Measurements from ENCODE around the gene ARRDC5. TPM values are rescaled to one million over a fixed set of nuclear protein-coding genes. Genes with fewer than 3 reads are reported as not detected.
"Not testable (repeated sequence)": the region's sequence is repeated elsewhere in the genome, so short reads cannot be mapped to it uniquely, and the experiment has no call there.

ARRDC5 gene
- total RNA-seq, 1 experiment from 2014 or later = not detected

DNA sequence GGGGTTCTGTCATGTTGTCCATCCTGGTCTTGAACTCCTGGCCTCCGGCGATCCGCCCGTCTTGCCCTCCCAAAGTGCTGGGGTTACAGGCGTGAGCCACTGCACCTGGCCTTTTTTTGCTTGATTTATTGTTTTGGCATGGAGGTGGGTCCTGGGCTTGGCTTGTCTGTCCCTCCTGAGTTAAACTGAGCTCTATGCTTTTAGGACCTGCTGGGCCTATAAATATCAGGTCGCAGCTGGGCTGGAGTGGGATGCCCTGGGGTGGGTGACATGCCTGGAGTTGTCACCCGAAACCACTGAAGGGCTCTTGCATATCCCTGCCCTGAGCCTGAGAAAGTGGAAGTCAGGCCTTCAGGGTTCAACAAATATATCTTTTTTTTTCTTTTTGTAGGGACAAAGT, 5.5 kb downstream of the ARRDC5 start:
- Histone ChIP-seq H3K27ac (ENCODE audit: low read depth, low read length, poor library complexity, severe bottlenecking) (no peak overlapping the region), H3K4me1 (ENCODE audit: insufficient read depth, low read length, poor library complexity, severe bottlenecking) (no peaks in the 10 kb centered on the region), H3K9me3 (ENCODE audit: low read depth, low read length, poor library complexity, severe bottlenecking) (no peaks in the 10 kb centered on the region), H3K4me3 (ENCODE audit: low read depth, low read length, poor library complexity, severe bottlenecking) (no peak overlapping the region), H3K36me3 (ENCODE audit: insufficient read depth, low read length, poor library complexity, severe bottlenecking) (no peaks in the 10 kb centered on the region), H3K27me3 (replicated peaks; ENCODE audit: insufficient read depth, low read depth, low read length, poor library complexity) (no peaks in the 10 kb centered on the region)
- DNase-seq (ENCODE audit: low spot score) = no peak
- intact Hi-C loops (cut with micrococcal nuclease; ENCODE audit: unreplicated experiment) = no loop called here
- TF ChIP-seq EZH2 (IDR thresholded peaks at IDR 0.05; ENCODE audit: borderline replicate concordance, low read depth, low read length, poor library complexity, severe bottlenecking) = no peak
- TF ChIP-seq, protein P1, sequence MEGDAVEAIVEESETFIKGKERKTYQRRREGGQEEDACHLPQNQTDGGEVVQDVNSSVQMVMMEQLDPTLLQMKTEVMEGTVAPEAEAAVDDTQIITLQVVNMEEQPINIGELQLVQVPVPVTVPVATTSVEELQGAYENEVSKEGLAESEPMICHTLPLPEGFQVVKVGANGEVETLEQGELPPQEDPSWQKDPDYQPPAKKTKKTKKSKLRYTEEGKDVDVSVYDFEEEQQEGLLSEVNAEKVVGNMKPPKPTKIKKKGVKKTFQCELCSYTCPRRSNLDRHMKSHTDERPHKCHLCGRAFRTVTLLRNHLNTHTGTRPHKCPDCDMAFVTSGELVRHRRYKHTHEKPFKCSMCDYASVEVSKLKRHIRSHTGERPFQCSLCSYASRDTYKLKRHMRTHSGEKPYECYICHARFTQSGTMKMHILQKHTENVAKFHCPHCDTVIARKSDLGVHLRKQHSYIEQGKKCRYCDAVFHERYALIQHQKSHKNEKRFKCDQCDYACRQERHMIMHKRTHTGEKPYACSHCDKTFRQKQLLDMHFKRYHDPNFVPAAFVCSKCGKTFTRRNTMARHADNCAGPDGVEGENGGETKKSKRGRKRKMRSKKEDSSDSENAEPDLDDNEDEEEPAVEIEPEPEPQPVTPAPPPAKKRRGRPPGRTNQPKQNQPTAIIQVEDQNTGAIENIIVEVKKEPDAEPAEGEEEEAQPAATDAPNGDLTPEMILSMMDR (conservative IDR thresholded peaks at IDR 0.05; ENCODE audit: low read depth, low read length) = no peak
- CTCF ChIA-PET = interaction anchor here (0.7 kb wide), 1 partner anchor 11 kb away, joined by 3 read pairs; no protein-coding TSS in a partner anchor
- BruUV-seq (replicated peaks) = no TSS peak
- POLR2A ChIA-PET (ENCODE audit: low non-redundant PET) = no interaction called here

- no peak overlapping the region for H3K4me3 ChIP-seq (ENCODE audit: low read depth, low read length, poor library complexity, severe bottlenecking)
- no peaks in the 10 kb centered on the region for H3K4me1 ChIP-seq (ENCODE audit: insufficient read depth, low read length, poor library complexity, severe bottlenecking)
- H3K27me3 ChIP-seq (replicated peaks; ENCODE audit: insufficient read depth, low read depth, low read length, poor library complexity) = no peaks in the 10 kb centered on the region
- BruUV-seq (replicated peaks) = no TSS peak
- H3K27ac ChIP-seq (ENCODE audit: low read depth, low read length, poor library complexity, severe bottlenecking) = no peak overlapping the region
- H3K9me3 ChIP-seq (ENCODE audit: low read depth, low read length, poor library complexity, severe bottlenecking) = no peaks in the 10 kb centered on the region
- no peak for DNase-seq (ENCODE audit: low spot score)
- H3K36me3 ChIP-seq (ENCODE audit: insufficient read depth, low read length, poor library complexity, severe bottlenecking) = no peaks in the 10 kb centered on the region
- no peak for TF ChIP-seq EZH2 (IDR thresholded peaks at IDR 0.05; ENCODE audit: borderline replicate concordance, low read depth, low read length, poor library complexity, severe bottlenecking)
- TF ChIP-seq, protein P1 (conservative IDR thresholded peaks at IDR 0.05; ENCODE audit: low read depth, low read length) = no peak
- ChIA-PET CTCF (no interaction called here), POLR2A (ENCODE audit: low non-redundant PET) (no interaction called here)
- intact Hi-C loops (cut with micrococcal nuclease; ENCODE audit: unreplicated experiment) = no loop called here
Measured at GRCh38 chr19:4896372-4896771, 6.3 kb downstream of the ARRDC5 start.

- H3K27ac ChIP-seq (ENCODE audit: low read depth, low read length, poor library complexity, severe bottlenecking); CTCF ChIA-PET; H3K9me3 ChIP-seq (ENCODE audit: low read depth, low read length, poor library complexity, severe bottlenecking); H3K27me3 ChIP-seq (replicated peaks; ENCODE audit: insufficient read depth, low read depth, low read length, poor library complexity); H3K4me1 ChIP-seq (ENCODE audit: insufficient read depth, low read length, poor library complexity, severe bottlenecking); H3K36me3 ChIP-seq (ENCODE audit: insufficient read depth, low read length, poor library complexity, severe bottlenecking); H3K4me3 ChIP-seq (ENCODE audit: low read depth, low read length, poor library complexity, severe bottlenecking); intact Hi-C loops (cut with micrococcal nuclease; ENCODE audit: unreplicated experiment); BruUV-seq (replicated peaks); DNase-seq (ENCODE audit: low spot score): not testable (repeated sequence)
- POLR2A ChIA-PET (ENCODE audit: low non-redundant PET) = interaction anchor here (0.6 kb wide), 1 partner anchor 22 kb away, joined by 5 read pairs; no protein-coding TSS in a partner anchor
Measured at GRCh38 chr19:4892962-4893361, 9.7 kb downstream of the ARRDC5 start.

- DNase-seq (ENCODE audit: low spot score) = no peak
- Histone ChIP-seq H3K4me3 (ENCODE audit: low read depth, low read length, poor library complexity, severe bottlenecking) (no peak overlapping the region), H3K27ac (ENCODE audit: low read depth, low read length, poor library complexity, severe bottlenecking) (no peak overlapping the region), H3K4me1 (ENCODE audit: insufficient read depth, low read length, poor library complexity, severe bottlenecking) (no peaks in the 10 kb centered on the region), H3K36me3 (ENCODE audit: insufficient read depth, low read length, poor library complexity, severe bottlenecking) (no peaks in the 10 kb centered on the region), H3K9me3 (ENCODE audit: low read depth, low read length, poor library complexity, severe bottlenecking) (no peaks in the 10 kb centered on the region), H3K27me3 (replicated peaks; ENCODE audit: insufficient read depth, low read depth, low read length, poor library complexity) (no peaks in the 10 kb centered on the region)
- TF ChIP-seq, protein P1 (conservative IDR thresholded peaks at IDR 0.05; ENCODE audit: low read depth, low read length) = no peak
- TF ChIP-seq EZH2 (IDR thresholded peaks at IDR 0.05; ENCODE audit: borderline replicate concordance, low read depth, low read length, poor library complexity, severe bottlenecking) = no peak
- CTCF ChIA-PET = interaction anchor here (0.7 kb wide), 1 partner anchor 12 kb away, joined by 9 read pairs; no protein-coding TSS in a partner anchor
- POLR2A ChIA-PET (ENCODE audit: low non-redundant PET) = no interaction called here
- intact Hi-C loops (cut with micrococcal nuclease; ENCODE audit: unreplicated experiment) = no loop called here
- BruUV-seq (replicated peaks) = no TSS peak
Measured at GRCh38 chr19:4891066-4891465, 11.6 kb downstream of the ARRDC5 start.
